ENCODE data around the gene ATG9A. TPM values are rescaled to one million over a fixed set of nuclear protein-coding genes. Genes with fewer than 3 reads are reported as not detected.

ATG9A gene
- total RNA-seq, 2 experiments from 2014 or later: 55.9 to 57.4 TPM

- ChIA-PET POLR2A (interaction anchor here (0.6 to 2.0 kb wide), 12 partner anchors 13 to 77 kb away, joined by 3 to 11 read pairs (median 4); partner anchors contain the start of genes GLB1L, STK16, TUBA4A and ZFAND2B), CTCF (interaction anchor here (0.9 to 2.0 kb wide), 11 partner anchors 12 to 147 kb away, joined by 3 to 13 read pairs (median 4); partner anchors contain the start of genes ANKZF1, ATG9A, DNAJB2 and NHEJ1)
These were observed 52.5 kb downstream of the ATG9A start, which contains the start of gene CNPPD1 for GRCh38 chr2:219176818-219177551. Gene CNPPD1, minus strand, starts transcription at chr2:219176925. Its CDS starts 97 bp downstream, at chr2:219176828.

GRCh38 chr2:219175928-219176817, 53.3 kb downstream of the ATG9A start:
- POLR2A ChIA-PET: interaction anchor here (0.6 to 2.0 kb wide), 15 partner anchors 12 to 78 kb away, joined by 3 to 11 read pairs (median 3); partner anchors contain the start of genes ANKZF1, ATG9A, GLB1L and STK16

GRCh38 chr2:219175486-219175885, 54.0 kb downstream of the ATG9A start:
- ChIA-PET CTCF (interaction anchor here (0.8 to 5.6 kb wide), 11 partner anchors 11 to 298 kb away, joined by 3 to 28 read pairs (median 4); partner anchors contain the start of genes ANKZF1, ATG9A and NHEJ1), POLR2A (interaction anchor here (0.6 to 2.0 kb wide), 8 partner anchors 24 to 79 kb away, joined by 3 to 11 read pairs (median 5); partner anchors contain the start of genes ANKZF1, ATG9A, TUBA4A and ZFAND2B)

More at GRCh38 chr2:219175928-219176817, 53.3 kb downstream of the ATG9A start:
- CTCF ChIA-PET: interaction anchor here (0.8 to 5.6 kb wide), 16 partner anchors 11 to 299 kb away, joined by 3 to 28 read pairs (median 4); partner anchors contain the start of genes ANKZF1, ATG9A, DNAJB2 and NHEJ1

DNA sequence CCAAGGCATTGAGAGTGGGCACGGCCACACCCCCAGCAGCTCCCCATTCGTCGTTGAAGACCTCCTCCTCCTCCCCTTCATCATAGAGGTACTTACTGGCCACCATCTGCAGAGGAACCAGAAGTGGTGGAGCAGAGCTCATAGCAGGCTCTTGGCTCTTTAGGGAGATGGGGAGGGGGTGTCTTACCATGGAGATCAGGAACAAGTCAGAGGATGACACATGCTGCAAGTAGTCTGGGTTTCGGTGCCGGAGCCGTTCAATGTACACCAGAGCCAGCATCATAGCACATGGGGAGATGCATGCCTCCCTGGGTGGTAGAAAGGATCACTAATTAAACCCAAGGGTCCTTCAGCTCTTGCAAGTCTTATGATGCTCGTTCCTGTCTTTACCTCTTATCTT, 54.6 kb downstream of the ATG9A start:
- POLR2A ChIA-PET: interaction anchor here (0.5 to 1.3 kb wide), 3 partner anchors 54 to 209 kb away, joined by 3 to 5 read pairs (median 5); partner anchors contain the start of genes ANKZF1 and ATG9A
- CTCF ChIA-PET: interaction anchor here (1.0 to 5.6 kb wide), 7 partner anchors 11 to 124 kb away, joined by 3 to 28 read pairs (median 4); partner anchors contain the start of gene NHEJ1

DNA sequence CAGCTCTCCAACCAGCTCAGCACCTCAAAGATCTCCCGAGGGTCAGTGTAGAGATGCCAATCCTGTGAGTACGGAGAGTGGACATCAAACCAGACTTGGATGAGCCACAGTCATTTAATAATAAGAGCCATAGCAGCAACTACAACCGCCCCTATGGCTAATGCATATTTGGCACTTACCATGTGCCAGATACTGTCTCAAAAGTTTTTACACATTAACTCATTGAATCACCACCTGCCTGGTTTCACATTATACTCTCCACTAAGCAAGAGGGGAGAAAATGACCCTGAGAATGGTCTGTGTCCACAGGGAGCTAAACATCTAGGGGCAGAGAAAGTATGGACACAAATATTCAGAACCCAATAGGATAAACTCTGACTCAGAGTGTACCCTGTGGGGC, 55.3 kb downstream of the ATG9A start:
- CTCF ChIA-PET: interaction anchor here (0.8 to 5.6 kb wide), 6 partner anchors 10 to 125 kb away, joined by 3 to 28 read pairs (median 3); partner anchors contain the start of gene NHEJ1
- POLR2A ChIA-PET: interaction anchor here (1.1 to 1.3 kb wide), 2 partner anchors 9 to 32 kb away, joined by 4 read pairs; partner anchors contain the start of gene ZFAND2B

DNA sequence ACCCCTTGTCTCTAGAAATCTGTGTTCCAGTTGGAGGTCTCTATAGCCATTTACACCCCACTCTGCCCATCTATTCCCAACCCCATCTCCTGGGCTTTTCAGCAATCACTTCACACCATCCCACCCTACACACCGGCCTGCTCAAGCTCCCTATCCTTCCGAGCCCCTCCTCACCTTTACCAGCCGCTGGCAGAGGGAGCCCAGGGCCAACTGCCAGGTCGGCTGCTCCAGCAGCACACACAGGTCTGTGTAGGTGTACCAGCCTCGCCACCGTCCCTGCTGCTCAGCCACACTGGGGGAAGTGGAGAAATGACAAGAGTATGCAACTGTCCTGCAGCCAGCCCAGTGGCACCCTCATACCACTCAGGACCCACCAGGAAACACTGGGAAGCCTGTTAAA, 56.3 kb downstream of the ATG9A start:
- CTCF ChIA-PET: interaction anchor here (0.7 to 5.6 kb wide), 7 partner anchors 9 to 122 kb away, joined by 3 to 28 read pairs (median 4); partner anchors contain the start of genes ANKZF1, ATG9A and NHEJ1
- POLR2A ChIA-PET: interaction anchor here (1.3 kb wide), 1 partner anchor 33 kb away, joined by 4 read pairs; the partner anchor contains the start of gene ZFAND2B

DNA sequence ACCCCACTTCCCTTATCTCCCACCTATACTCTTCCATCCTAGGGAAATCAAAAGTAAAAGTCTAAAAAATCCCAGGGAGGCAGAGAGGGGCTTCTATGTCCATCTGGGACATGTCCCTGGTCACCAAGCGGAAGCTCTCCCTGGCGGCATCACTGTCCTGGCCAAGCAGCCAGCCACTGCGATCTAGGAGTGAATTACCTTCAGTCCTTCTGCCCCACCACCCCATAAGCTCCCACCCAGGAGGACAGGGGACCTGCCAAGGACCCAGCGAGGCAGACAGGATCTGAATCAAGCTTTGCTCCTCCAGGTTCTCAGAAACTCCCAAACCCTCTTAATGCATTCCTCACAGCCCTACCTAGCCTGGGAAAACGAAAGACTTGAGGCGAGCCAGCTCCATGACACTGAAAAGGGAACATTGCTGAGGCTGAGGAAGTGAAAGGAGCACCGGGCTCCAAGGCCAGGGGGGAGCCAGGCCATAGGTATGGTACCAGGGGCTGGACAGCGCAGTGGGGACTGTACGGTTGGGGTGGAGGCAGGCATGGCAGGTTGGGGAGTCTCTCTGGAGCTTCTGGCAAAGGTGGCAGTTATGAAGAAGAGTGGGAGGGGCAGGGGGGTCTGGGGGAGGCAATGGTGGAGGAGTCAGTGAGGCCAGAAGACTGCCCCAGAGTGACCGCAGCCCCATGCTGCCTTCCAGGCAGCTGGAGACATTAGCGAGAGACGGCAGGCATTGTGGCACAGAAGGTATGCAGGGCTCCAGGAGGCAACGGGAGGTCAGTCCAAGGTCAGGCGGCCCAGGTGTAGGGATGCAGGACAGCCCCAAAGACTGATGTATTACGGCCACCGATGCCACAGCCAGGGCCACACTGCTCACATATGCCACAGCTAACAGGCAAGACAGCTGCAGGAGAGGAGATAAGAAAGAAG, 56.9 kb downstream of the ATG9A start:
- CTCF ChIA-PET: interaction anchor here (0.7 to 5.6 kb wide), 10 partner anchors 13 to 128 kb away, joined by 3 to 28 read pairs (median 4); partner anchors contain the start of genes ANKZF1, ATG9A and NHEJ1
- POLR2A ChIA-PET: interaction anchor here (1.0 to 1.3 kb wide), 2 partner anchors 34 to 39 kb away, joined by 4 to 6 read pairs; partner anchors contain the start of gene ZFAND2B

GRCh38 chr2:219171231-219171651, 58.2 kb downstream of the ATG9A start:
- CTCF ChIA-PET: interaction anchor here (1.1 to 5.6 kb wide), 11 partner anchors 9 to 129 kb away, joined by 3 to 28 read pairs (median 6); partner anchors contain the start of gene NHEJ1
- POLR2A ChIA-PET: interaction anchor here (1.0 kb wide), 1 partner anchor 40 kb away, joined by 6 read pairs; no protein-coding TSS in a partner anchor

DNA sequence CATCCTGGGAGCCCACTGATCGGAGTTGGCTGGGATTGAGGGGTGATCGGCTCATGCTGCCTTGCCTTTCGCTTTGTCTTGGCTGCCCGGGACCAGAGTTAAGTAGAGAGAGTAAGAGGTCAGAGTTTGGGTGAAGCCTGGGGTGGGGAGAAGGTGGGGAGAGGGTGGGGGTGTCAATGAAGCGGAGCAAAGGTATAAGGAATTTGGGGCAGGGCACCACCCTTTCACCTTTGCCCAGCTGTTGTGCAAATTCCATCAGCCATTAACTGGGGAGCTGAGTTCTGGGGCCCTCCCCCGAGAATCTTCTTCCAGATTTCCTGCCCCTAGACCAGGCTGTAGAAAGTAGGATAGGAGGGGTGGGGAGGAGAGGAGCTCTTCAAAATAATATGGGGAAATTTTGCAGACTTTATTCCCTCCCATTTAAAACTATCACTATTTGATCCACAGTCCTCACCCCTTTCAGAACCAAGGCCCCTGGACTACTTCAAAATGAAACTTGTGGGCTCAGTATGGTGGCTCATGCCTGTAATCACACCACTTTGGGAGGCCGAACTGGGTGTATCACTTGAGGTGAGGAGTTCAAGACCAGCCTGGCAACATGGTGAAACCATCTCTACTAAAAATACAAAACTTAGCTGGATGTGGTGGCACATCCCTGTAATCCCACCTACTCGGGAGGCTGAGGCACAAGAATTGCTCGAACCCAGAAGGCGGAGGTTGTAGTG, 59.3 kb downstream of the ATG9A start, which contains the start of gene SLC23A3:
SLC23A3 (minus strand) TSS at position 100 of the 725 bp plus-strand sequence; CDS start at position 55, 45 bp downstream.
- CTCF ChIA-PET: interaction anchor here (1.1 to 5.6 kb wide), 10 partner anchors 10 to 125 kb away, joined by 3 to 28 read pairs (median 5); partner anchors contain the start of genes ANKZF1, ATG9A, NHEJ1 and ZFAND2B
- POLR2A ChIA-PET: interaction anchor here (1.1 kb wide), 1 partner anchor 40 kb away, joined by 3 read pairs; no protein-coding TSS in a partner anchor

Other genes starting within 250 kb of the ATG9A start
- gene FEV, start 244.5 kb downstream of the ATG9A start, total RNA-seq: not detected
- gene CRYBA2, start 236.2 kb downstream of the ATG9A start, total RNA-seq: not detected
- not detected for gene CFAP65, start 188.1 kb downstream of the ATG9A start, total RNA-seq
- gene IHH, start 168.7 kb downstream of the ATG9A start, total RNA-seq: not detected
- gene NHEJ1, start 68.8 kb downstream of the ATG9A start, total RNA-seq: 10 to 100 TPM; 20.0 to 20.9 TPM
- gene SLC23A3, start 59.6 kb downstream of the ATG9A start, total RNA-seq: 1 to 10 TPM; 1.8 to 2.9 TPM
- 10 to 100 TPM; 53.8 to 58.2 TPM for gene CNPPD1, start 52.7 kb downstream of the ATG9A start, total RNA-seq
- 10 to 100 TPM; 68.3 to 69.1 TPM for gene RETREG2, start 51.4 kb downstream of the ATG9A start, total RNA-seq
- 10 to 100 TPM; 29.3 to 33.3 TPM for gene ZFAND2B, start 22.9 kb downstream of the ATG9A start, total RNA-seq
- 10 to 100 TPM; 20.8 to 25.6 TPM for gene ABCB6, start 10.7 kb downstream of the ATG9A start, total RNA-seq
- 100 to 1,000 TPM; 109 TPM for gene ANKZF1, start 170 bp upstream of the ATG9A start, total RNA-seq
- 1 to 10 TPM; 3.8 to 4.2 TPM for gene GLB1L, start 15.8 kb upstream of the ATG9A start, total RNA-seq
- gene STK16, start 15.8 kb upstream of the ATG9A start, total RNA-seq: 10 to 100 TPM; 34.4 to 35.8 TPM
- not detected for gene TUBA4B, start 23.6 kb upstream of the ATG9A start, total RNA-seq
- 100 to 1,000 TPM; 221 TPM for gene TUBA4A, start 24.3 kb upstream of the ATG9A start, total RNA-seq
- gene DNAJB2, start 49.7 kb upstream of the ATG9A start, total RNA-seq: 10 to 100 TPM; 50.2 to 53.5 TPM
- gene PTPRN, start 79.8 kb upstream of the ATG9A start, total RNA-seq: under 1 TPM; 0.04 to 0.42 TPM
- gene RESP18, start 103.1 kb upstream of the ATG9A start, total RNA-seq: not detected
- 100 to 1,000 TPM; 110 to 115 TPM for gene DNPEP, start 158.3 kb upstream of the ATG9A start, total RNA-seq
- gene DES, start 188.7 kb upstream of the ATG9A start, total RNA-seq: not detected
- gene SPEG, start 205.2 kb upstream of the ATG9A start, total RNA-seq: under 1 TPM; 0.78 to 0.95 TPM